Omental fat pad (tissue), 4 donors: ENCODE results near the gene PRMT9. TPM values are rescaled to one million over a fixed set of nuclear protein-coding genes. Genes with fewer than 3 reads are reported as not detected.

Source experiments
- ATAC-seq: fragments of 150-250 bp; one replicate; pipeline ENCODE4 v1.9.1; 2016; ENCODE audit warnings: mild to moderate bottlenecking, moderate library complexity; ENCODE audit not compliant: low FRiP score
- DNase-seq: peaks from one replicate; pipeline ENCODE4 v3.0.0-alpha.2; 2019; ENCODE audit warnings: low spot score
- total RNA-seq, 4 donors: library from RNA; depleted of rRNA; stranded (reverse); fragments of >200 nt; gene quantifications; one replicate each; pipeline ENCODE4 v1.1.0, GENCODE V29; 2016
- TF ChIP-seq, protein P1 (sequence below), 3 donors: fragments of 450-650 bp; IDR thresholded peaks; one replicate each; pipeline ENCODE4 v1.5.1; 2016 to 2017; ENCODE audit warnings: antibody characterized with exemption in 3 of 3, mild to moderate bottlenecking in 3 of 3, moderate library complexity in 2 of 3

PRMT9 gene
- total RNA-seq, 4 donors from 2014 or later: 5.5 to 40.0 (median 7.3) TPM

GRCh38 chr4:147648656-147649055, 35.3 kb downstream of the PRMT9 start:
- TF ChIP-seq, protein P1, sequence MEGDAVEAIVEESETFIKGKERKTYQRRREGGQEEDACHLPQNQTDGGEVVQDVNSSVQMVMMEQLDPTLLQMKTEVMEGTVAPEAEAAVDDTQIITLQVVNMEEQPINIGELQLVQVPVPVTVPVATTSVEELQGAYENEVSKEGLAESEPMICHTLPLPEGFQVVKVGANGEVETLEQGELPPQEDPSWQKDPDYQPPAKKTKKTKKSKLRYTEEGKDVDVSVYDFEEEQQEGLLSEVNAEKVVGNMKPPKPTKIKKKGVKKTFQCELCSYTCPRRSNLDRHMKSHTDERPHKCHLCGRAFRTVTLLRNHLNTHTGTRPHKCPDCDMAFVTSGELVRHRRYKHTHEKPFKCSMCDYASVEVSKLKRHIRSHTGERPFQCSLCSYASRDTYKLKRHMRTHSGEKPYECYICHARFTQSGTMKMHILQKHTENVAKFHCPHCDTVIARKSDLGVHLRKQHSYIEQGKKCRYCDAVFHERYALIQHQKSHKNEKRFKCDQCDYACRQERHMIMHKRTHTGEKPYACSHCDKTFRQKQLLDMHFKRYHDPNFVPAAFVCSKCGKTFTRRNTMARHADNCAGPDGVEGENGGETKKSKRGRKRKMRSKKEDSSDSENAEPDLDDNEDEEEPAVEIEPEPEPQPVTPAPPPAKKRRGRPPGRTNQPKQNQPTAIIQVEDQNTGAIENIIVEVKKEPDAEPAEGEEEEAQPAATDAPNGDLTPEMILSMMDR (IDR thresholded peaks at IDR 0.05): no peak
- DNase-seq (no peak), ATAC-seq (no peak)

- DNase-seq (no peak), ATAC-seq (no peak)
- TF ChIP-seq, protein P1 (IDR thresholded peaks at IDR 0.05): no peak
Measured at GRCh38 chr4:147645099-147645498, 38.9 kb downstream of the PRMT9 start.

- ATAC-seq: no peak
- no peak for DNase-seq
- TF ChIP-seq, protein P1 (IDR thresholded peaks at IDR 0.05): no peak
Measured at GRCh38 chr4:147644471-147644870, 39.5 kb downstream of the PRMT9 start.

GRCh38 chr4:147643616-147644015, 40.3 kb downstream of the PRMT9 start:
- TF ChIP-seq, protein P1 (IDR thresholded peaks at IDR 0.05): no peak
- ATAC-seq: no peak
- no peak for DNase-seq

GRCh38 chr4:147640331-147640730, 43.6 kb downstream of the PRMT9 start:
- TF ChIP-seq, protein P1 (IDR thresholded peaks at IDR 0.05): no peak
- ATAC-seq: no peak

DNA sequence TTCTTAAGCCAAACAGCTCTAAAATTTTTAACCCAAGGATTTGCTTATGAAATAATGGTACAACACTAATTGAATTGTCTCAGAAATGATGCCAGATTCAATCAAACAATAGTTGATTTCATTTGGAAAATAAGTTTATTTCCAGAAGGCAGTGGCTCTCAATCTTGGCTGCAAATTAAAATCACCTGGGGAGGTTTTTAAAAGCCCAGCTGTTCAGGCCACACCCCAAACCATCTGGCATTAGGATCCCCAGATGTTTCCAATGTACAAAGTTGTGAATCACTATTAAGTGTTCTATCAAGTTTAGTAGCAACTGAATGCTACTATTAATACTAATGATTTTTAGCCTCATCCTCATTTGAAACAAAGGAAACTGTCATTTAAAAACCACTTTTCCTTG, 44.6 kb downstream of the PRMT9 start:
- DNase-seq (no peak), ATAC-seq (no peak)
- TF ChIP-seq, protein P1 (IDR thresholded peaks at IDR 0.05): no peak

More at GRCh38 chr4:147640331-147640730, 43.6 kb downstream of the PRMT9 start:
- DNase-seq: no peak

DNA sequence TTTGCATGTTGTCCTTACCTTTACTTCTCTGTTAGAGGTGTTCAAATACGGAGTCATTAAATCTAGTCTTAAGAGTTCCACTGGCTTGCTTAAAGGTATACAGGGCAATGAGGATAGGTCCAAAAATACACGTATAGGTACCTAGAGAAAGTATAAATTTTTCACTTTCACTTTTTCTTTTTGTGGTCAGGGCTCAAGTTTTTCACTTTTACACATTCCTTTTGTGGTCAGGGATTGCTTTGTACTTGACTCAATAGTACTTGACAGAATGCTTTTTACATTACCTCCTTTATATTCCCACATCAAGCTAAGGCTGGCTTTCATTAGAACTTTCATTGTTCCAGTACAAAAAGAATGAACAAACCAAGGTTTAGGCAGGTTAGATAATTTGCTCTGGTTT, 45.0 kb downstream of the PRMT9 start:
- TF ChIP-seq, protein P1 (IDR thresholded peaks at IDR 0.05): no peak
- ATAC-seq (no peak), DNase-seq (no peak)
